Measurements from ENCODE around the gene NDRG3. TPM values are rescaled to one million over a fixed set of nuclear protein-coding genes. Genes with fewer than 3 reads are reported as not detected.
A peak's percentile ranks its signal among the peaks of the same experiment; 100 is the strongest.

Gene NDRG3
- total and polyA plus RNA-seq, 8 donors = 7.0 to 16.9 (median 9.1) TPM

- no peak for FAIRE-seq
- 86 to 88% methylated on average over 3 of the region's 3 CpGs for WGBS, 2 donors
- DNase-seq = no peak
- H3K36me3 ChIP-seq = no peaks in the 10 kb centered on the region
- H3K4me3 ChIP-seq = no peak overlapping the region
- no peaks in the 10 kb centered on the region for H3K27me3 ChIP-seq
- no peak for ATAC-seq
- TF ChIP-seq CTCF (IDR thresholded peaks at IDR 0.05) = no peak
- no peaks in the 10 kb centered on the region for H3K9me3 ChIP-seq
- no peak overlapping the region for H3K27ac ChIP-seq
- H3K4me1 ChIP-seq = no peaks in the 10 kb centered on the region
- intact Hi-C loops (cut with DNase I) = no loop called here
These were observed 29.9 kb upstream of the NDRG3 start for GRCh38 chr20:36775826-36776225.

- Histone ChIP-seq H3K36me3 (no peaks in the 10 kb centered on the region), H3K27ac (no peak overlapping the region), H3K4me3 (no peak overlapping the region), H3K27me3 (no peaks in the 10 kb centered on the region), H3K4me1 (no peaks in the 10 kb centered on the region), H3K9me3 (no peaks in the 10 kb centered on the region)
- FAIRE-seq (no peak), ATAC-seq (no peak), DNase-seq (peak in 1 of 6 donors; percentile 11)
- WGBS, 2 donors = 78 to 84% methylated on average over 2 of the region's 2 CpGs
- intact Hi-C loops (cut with DNase I) = no loop called here
- no peak for TF ChIP-seq CTCF (IDR thresholded peaks at IDR 0.05)
These were observed 29.3 kb upstream of the NDRG3 start for GRCh38 chr20:36775196-36775595.

GRCh38 chr20:36773597-36774390, 27.9 kb upstream of the NDRG3 start, which contains the start of gene DSN1:
Gene DSN1, minus strand, starts transcription at chr20:36773763. Its CDS starts 2,305 bp downstream, at chr20:36771458.
- peak; percentile 95 to 99 (median 96) for ATAC-seq
- intact Hi-C loops (cut with DNase I) = no loop called here

GRCh38 chr20:36773107-36773596, 27.3 kb upstream of the NDRG3 start:
- H3K9me3 ChIP-seq = no peaks in the 10 kb centered on the region
- H3K4me3 ChIP-seq = peak overlapping the region; percentile 38 to 69 (median 60)
- H3K27me3 ChIP-seq = no peaks in the 10 kb centered on the region
- TF ChIP-seq CTCF (IDR thresholded peaks at IDR 0.05) = no peak
- no peak for FAIRE-seq
- ATAC-seq = no peak
- DNase-seq = no peak
- intact Hi-C loops (cut with DNase I) = no loop called here
- no peaks in the 10 kb centered on the region for H3K4me1 ChIP-seq
- H3K36me3 ChIP-seq = no peaks in the 10 kb centered on the region
- 0 to 2% methylated on average over 27 to 28 of the region's 28 CpGs for WGBS, 2 donors
- H3K27ac ChIP-seq = peak overlapping the region; percentile 61 to 96 (median 92)

More at GRCh38 chr20:36773597-36774390, 27.9 kb upstream of the NDRG3 start, which contains the start of gene DSN1:
- Histone ChIP-seq H3K4me1 (no peaks in the 10 kb centered on the region), H3K27ac (peak within 1 kb of the TSS; percentile 61 to 96 (median 92)), H3K4me3 (peak within 1 kb of the TSS; percentile 38 to 69 (median 60)), H3K36me3 (no peaks in the 10 kb centered on the region), H3K27me3 (no peaks in the 10 kb centered on the region), H3K9me3 (no peaks in the 10 kb centered on the region)
- peak; percentile 98 to 100 (median 99) for DNase-seq
- 0 to 1% methylated on average over 56 to 61 of the region's 61 CpGs for WGBS, 2 donors
- no peak for FAIRE-seq
- TF ChIP-seq CTCF (IDR thresholded peaks at IDR 0.05) = peak in 1 of 4 donors; percentile 45

- DNase-seq = no peak
- Histone ChIP-seq H3K36me3 (no peaks in the 10 kb centered on the region), H3K27me3 (no peaks in the 10 kb centered on the region), H3K27ac (no peak overlapping the region), H3K9me3 (no peaks in the 10 kb centered on the region), H3K4me3 (no peak overlapping the region), H3K4me1 (no peaks in the 10 kb centered on the region)
- no peak for ATAC-seq
- 66 to 75% methylated on average over 7 of the region's 7 CpGs for WGBS, 2 donors
- intact Hi-C loops (cut with DNase I) = no loop called here
- TF ChIP-seq CTCF (IDR thresholded peaks at IDR 0.05) = no peak
- FAIRE-seq = no peak
These were observed 24.8 kb upstream of the NDRG3 start for GRCh38 chr20:36770680-36771079.

Data from pancreas (tissue), 10 donors.